SIG-M5 treated with dmso at 0.1 percent for 504 hours (cell line): ENCODE data around the gene COL6A2.
"Not testable (repeated sequence)": the region's sequence is repeated elsewhere in the genome, so short reads cannot be mapped to it uniquely, and the experiment has no call there.

ENCODE experiments used
- DNase-seq: peaks from one replicate; lab custom pipeline; 2025; ENCODE audit not compliant: unreplicated experiment; lab: John Stamatoyannopoulos, UW

Gene COL6A2

DNA sequence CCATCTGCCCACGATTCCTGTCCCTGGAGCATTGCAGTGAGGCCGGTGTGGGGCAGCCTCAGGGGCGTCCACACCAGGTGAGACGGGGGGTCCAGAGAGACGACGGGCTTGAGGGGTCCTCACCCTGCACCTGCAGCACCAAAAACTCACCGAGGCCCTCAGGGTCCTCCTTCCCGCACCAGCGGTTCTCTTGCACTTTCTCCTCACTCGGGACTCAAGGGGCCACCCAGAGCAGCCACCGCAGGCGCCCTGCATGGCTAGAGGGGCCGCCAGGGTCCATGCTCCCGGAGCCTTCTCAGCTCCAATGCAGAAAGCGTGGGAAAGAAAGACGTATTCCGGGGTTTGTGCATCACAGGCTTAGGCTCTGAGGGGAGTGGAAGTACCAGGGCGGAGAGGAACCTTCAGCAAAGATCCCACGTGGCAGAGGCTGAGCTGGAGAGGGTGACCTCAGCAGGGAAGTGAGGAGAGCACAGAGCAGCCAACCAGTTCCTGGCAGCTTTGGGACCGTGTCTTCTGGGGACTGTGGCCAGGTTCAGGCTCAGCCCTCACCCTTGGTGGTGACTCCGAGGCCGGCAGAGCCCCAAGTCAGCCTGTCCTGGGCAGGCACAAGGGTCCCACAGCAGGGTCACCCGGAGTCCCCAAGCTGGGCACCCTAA is 19.5 kb upstream of the COL6A2 start:
- no peak for DNase-seq

DNA sequence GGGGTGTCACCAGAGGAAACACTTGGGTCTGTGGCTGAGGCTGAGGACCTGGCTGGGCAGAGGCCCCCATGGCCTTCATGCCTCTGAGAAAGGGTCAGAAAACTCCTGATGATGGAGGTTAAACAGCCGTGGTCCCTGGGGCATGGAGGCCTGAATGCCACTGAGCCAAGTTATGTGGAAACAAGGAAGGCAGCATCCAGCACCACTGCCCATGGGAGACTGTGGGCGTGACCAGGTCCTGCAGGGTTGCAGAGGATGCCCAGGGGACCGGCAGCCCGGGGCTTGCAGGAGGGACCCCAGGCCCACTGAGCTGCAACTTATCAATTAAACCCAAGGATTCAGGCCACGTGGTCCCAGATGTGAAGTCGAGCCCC is 18.9 kb upstream of the COL6A2 start:
- no peak for DNase-seq

GRCh38 chr21:46079352-46080170 is 18.4 kb upstream of the COL6A2 start:
- DNase-seq: no peak

DNA sequence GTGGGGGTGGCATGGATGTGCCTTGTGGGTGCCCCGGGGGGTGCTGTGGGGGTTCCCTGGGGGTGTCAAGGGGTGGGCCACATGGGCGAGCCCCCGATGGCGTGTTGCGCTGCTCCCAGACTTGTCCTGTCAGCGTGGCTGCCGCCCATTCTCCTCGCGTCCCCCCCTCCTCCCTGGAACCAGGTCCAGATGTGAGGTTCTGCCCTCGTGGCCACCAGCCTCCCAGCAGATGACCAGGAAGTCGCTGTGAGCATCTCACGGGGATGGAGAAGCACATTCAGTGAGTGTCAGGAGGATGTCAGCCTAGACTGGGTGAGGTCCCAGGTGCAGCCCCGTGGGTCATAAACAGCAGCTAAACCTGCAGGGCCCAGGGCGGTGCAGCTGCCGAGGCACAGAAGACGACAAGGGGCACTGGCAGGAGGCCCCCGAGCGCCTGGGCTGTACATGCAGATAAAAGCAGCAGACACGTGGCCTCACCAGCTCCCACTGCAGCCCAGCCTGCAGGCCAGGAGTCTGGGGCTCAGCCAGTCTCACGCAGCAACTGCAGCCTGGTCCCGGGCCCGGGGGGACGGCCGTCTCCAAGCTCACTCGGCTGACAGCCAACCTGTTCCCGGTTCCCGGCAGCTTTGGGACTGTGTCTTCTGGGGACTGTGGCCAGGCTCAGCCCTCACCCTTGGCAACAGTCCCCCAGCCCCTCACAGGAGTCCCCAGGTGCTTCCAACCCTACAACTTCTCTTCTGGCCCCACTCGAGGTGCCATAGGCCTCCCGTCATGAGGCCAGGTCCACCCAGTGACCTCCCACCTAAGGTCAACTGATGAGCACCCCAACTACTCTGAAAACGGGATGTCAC is 17.5 kb upstream of the COL6A2 start:
- no peak for DNase-seq

GRCh38 chr21:46081022-46081861 is 16.7 kb upstream of the COL6A2 start:
- DNase-seq: no peak

DNA sequence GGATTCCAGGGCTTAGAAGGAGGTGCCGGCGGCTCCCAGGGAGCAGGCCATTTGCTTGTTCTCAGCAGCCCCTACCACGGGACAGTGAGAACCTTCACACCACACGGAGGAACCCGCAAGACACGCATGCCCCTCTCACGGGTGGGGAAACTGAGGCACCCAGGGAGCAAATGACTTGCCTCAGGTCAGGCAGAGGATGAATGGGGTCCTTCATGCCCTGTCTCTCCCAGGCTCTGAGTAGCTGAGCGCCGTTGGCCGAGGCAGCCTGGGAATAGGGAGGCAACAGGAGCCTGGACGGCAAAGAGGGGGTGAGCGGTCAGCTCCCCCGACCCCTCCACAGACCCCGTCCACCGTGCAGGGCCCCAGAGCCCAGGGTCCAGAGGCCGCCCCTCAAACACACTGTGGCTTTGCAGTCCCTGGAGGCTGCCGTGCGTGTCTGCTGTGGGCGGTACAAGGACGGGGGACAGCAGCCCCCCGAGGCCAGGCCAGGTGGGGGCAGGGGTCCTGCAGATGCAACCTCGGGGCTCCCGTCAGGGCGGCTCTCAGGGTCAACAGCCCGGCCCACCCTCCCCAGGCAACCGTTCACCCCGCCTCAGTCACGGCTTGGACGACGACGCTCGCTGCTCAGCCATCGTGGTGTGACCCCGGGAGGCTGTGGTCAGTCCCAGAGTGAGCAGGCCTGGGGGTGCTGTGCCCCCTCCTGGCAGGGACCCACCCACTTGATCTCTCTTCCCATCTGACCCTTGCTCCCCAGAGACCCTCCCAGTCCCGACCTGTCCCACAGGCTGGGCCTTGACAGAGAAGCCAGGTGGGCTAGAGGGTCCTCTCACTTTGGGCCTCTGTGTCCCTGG is 15.8 kb upstream of the COL6A2 start:
- DNase-seq: no peak

DNA sequence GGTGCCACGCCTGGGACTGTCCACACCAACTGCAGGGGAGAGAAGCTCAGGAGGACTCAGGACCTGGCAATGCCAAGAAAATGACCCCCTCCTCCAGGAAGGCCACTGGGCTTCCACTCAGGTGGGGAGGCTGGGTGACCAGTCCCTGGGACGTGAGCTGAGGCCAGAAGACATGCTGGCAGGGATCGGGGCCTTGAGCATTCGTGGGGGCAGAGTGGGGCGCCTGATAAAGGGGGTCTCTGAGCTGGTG is 15.3 kb upstream of the COL6A2 start:
- DNase-seq: no peak

DNA sequence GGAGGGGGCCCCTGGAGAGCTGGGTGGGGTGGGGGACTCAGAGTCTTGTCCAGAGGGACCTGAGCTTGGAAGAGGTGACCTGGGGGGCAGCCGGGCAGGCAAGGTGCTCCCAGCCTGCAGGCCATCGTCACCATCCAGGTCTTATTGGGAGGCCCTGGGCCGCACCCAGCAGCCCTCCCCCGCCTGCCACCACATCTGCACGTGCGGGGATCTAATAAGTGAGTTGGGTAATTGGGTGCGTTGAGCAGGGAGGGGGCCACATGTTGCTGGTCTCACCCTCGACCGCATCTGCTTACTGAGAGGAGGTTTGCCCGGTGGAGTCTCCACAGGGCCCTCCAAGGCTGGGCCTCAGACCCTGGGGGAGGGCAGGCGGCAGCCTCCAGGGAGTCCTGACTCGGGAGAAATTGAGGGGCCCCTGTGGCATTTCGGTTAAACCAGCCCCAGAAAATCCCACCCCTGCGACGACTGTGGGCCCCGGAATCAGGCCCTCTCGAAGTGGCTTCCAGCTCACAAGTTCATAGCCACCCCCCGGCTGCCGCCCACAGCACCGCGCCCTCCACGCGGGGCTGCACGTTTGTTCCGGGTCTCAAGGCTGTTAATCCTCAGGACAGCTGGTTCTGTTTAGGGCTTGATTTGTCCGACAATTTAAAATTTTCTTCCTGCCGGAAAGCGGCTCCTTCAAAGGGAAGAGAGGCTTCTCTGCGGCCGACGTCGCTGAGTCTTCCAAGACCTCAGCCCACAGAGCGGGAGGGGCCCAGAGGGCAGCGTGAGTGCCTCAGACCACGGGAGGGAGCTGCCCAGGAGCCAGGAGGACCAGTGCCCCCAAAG is 14.7 kb upstream of the COL6A2 start:
- no peak for DNase-seq

- DNase-seq: no peak
These were observed 13.9 kb upstream of the COL6A2 start for GRCh38 chr21:46083791-46084561.

DNA sequence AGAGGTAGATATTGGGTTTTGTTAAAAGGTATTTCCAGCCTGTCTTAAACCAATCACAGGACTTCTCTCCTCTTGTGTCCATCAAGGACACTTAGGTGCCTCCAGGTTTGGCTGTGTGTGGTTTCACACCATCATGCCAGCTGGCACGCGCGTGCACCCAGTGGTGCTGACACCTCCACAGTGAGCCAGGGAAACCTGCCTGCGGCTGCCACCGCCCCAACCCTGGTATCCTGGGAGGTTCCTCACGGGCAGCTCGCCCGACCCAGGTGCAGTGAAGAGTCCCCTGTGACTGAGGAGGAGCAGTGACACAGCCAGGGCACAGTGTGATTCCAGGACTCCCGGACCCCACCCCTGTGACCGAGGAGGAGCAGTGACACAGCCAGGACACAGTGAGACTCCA is 13.2 kb upstream of the COL6A2 start:
- DNase-seq: no peak

DNA sequence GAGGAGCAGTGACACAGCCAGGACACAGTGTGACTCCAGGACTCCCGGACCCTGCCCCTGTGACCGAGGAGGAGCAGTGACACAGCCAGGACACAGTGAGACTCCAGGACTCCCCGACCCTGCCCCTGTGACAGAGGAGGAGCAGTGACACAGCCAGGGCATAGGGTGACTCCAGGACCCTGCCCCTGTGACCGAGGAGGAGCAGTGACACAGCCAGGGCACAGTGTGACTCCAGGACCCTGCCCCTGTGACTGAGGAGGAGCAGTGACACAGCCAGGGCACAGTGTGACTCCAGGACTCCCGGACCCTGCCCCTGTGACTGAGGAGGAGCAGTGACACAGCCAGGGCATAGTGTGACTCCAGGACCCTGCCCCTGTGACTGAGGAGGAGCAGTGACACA is 12.7 kb upstream of the COL6A2 start:
- not testable (repeated sequence) for DNase-seq

GRCh38 chr21:46087641-46088040 is 10.3 kb upstream of the COL6A2 start:
- no peak for DNase-seq

DNA sequence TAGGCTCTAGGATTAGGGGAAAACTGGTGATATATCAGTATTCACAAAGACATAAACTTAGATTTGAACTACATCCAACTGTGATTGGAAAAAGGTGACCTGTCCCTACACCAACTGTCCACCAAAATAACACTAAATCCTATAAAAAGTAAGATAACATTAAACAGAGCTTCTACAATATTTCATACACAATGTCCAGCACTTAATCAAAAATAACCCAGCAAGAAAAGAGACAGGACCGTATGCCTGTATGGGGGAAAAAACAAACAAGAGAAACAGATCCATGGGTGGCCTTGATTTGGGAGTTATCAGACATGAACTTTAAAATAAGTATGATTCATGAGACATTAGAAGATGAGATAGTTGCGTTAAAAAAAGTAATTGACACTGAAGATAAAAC is 9.7 kb upstream of the COL6A2 start:
- DNase-seq: no peak

DNA sequence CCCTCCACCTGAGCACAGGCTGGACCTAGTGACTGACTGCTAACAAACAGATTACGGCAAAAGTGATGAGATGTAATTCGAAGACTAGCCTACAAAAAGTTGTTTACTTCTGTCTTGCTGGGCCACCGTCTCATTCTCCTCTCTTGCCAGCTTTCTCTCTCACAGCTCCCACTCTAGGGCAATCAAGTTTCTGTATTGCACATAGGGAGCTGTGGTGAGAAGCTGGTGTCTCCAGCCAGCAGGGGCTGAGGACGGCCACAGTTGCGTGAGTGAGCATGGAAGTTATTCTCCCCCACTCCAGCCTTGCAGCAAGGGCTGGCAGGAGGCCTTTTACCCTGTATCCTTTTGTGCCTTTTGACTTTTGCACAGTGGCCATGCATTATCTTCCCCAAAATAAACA is 8.6 kb upstream of the COL6A2 start:
- DNase-seq: no peak

DNA sequence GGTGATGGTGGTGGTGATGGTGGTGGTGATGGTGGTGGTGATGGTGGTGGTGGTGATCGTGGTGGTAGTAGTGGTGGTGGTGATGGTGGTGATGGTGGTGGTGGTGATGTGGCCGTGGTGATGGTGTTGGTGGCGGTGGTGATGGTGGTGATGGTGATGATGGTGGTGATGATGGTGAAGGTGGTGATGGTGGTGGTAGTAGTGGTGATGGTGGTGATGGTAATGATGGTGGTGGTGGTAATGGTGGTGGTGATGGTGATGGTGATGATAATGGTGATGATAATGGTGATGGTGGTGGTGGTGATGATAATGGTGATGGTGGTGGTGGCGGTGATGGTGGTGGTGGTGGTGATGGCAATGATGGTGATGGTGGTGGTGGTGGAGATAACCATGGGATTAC is 6.8 kb upstream of the COL6A2 start:
- no peak for DNase-seq

DNA sequence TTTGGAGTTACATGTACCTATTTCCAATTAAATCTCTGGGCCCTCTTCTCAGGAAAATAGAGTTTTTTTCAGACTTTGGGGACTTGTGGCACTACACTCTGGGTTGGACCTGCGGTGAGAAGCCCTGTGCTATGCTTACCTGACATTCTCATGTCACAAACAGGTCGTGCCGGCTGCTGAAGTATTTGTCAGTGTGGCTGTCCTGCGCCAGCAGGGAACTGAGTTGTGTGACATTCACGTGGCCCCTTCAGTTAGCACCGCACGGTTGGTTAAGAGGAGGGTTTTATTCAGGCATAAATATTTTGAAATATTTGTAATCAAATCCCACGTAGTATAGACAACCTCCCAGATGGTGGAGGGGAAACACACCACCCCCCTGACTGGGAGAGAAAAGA is 6.3 kb upstream of the COL6A2 start:
- DNase-seq: no peak

GRCh38 chr21:46092026-46092764 is 5.7 kb upstream of the COL6A2 start:
- DNase-seq: no peak
